BE2C (cell line): ENCODE measurements around the gene PGA4.

Source experiments
- DNase-seq: peaks from one replicate; pipeline ENCODE4 v3.0.0-alpha.2; 2020
- H3K27me3 ChIP-seq: fragments of 250-450 bp; sonication (Bioruptor Pico); 2 replicates; pipeline ENCODE4 v1.5.1; 2020; ENCODE audit warnings: mild to moderate bottlenecking
- H3K36me3 ChIP-seq: fragments of 250-450 bp; sonication (Bioruptor Pico); 2 replicates; pipeline ENCODE4 v1.5.1; 2020; ENCODE audit warnings: mild to moderate bottlenecking
- H3K4me1 ChIP-seq: fragments of 250-450 bp; sonication (Bioruptor Pico); 2 replicates; pipeline ENCODE4 v1.5.1; 2020
- H3K4me3 ChIP-seq: 2 replicates; pipeline ENCODE4 v1.5.1; 2011; ENCODE audit warnings: low read depth, low read length
- H3K9me3 ChIP-seq: fragments of 250-450 bp; sonication (Bioruptor Pico); 2 replicates; pipeline ENCODE4 v1.5.1; 2020
- CTCF ChIP-seq: IDR thresholded peaks from 2 replicates; pipeline ENCODE4 v1.5.1; 2012; ENCODE audit warnings: mild to moderate bottlenecking, low read depth, low read length

PGA4 gene

GRCh38 chr11:61280883-61281580 is 58.9 kb downstream of the PGA4 start:
- TF ChIP-seq CTCF, result no peak
- no peaks in the 10 kb centered on the region for H3K4me1 ChIP-seq
- DNase-seq, result no peak
- no peaks in the 10 kb centered on the region for H3K9me3 ChIP-seq
- no peaks in the 10 kb centered on the region for H3K27me3 ChIP-seq
- H3K36me3 ChIP-seq, result no peaks in the 10 kb centered on the region
- H3K4me3 ChIP-seq, result no peak overlapping the region
